Measurements from ENCODE around the gene AFAP1.

The AFAP1 gene

DNA sequence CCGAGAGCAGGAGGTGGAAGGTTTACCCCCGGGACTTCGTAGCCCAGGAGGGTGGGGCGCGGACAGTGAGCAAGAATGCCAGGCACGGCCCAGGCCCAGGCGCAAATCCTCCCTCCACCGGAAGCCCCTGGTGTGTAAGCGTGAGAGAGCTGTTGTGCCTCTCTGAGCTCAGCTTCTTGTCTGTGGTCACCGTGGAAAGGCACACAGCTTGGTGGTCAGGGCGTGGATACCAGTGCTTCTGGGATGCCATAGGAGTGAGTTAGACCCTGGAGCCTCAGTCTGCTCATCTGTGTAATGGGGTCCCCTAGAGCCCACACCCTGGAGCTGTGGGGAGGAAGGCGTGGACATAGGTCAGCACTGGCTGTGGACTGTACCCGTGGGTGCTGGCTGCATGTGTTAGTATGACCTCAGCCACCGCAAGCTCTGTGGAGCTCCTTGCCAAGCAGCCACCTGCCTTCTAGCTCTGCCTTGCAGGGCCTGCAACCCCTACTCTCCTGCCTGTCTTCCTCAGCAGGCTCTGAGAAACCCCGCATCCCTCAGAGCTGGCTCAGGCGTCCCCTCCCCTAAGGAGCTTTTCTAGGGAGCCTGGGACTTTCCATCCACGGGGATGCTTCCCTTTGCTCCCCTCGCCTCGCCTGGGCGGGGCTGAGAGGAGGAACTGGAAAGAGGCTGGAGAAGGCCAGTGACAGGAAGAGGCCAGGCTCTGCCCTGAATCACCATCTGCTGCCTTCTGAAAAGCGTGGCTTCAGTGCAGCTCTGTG lies 28.0 kb upstream of the AFAP1 start:
- DNase-seq, result no peak

DNA sequence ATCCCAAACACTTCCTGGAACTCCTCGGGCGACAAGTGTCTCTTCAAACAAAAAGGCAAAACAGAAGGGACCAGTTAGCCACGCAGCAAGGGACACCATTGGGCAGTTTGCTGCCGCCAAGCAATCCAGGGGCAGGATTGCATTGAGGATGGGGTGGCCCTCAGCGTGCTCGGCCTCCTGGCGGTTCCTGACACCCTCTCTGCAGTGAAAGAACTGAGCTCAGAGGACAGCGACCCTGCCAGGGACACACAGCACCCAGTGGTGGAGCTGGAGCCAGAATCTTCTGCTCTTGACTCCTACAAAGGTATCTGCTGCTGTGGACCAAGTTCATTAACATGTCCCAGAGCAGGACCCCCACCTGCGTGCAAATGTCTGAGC lies 27.4 kb upstream of the AFAP1 start:
- DNase-seq, result no peak

DNA sequence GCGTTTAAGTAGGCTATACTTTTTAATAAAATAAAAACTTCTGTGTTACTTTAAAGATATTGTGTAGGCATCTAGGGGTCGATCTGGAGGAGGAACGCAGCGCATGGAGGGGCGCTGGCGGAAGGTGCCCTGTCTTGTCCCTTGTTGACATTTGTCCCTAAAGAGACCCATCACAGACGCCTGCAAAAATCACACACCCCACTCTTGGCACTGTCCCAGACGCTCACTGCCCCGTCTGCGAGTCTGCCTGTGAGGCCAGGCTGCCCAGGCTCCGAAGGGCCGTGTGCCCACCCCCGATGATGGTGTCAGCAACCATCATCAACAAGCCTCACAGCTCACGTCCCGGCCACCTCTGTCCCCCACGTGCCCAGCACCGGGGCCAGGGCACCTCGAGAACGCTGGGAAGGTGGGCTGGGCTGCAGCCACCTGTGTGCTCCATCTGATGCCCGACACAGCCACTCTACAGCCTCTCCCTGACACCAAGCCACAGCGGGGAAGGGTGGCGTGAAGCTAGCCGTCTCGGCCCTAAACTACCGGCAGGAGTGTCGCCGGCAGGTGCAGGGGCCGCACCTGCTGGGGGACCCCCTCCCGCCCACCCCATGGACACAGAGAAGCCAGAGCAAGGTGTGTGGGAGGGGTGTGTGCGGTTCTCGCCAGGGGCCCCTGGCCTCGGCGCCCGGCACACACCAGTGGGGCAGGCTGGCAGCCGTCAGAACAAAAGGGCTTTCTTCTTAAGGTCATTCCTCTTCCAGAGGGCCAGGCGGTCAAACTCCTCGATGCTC lies 26.8 kb upstream of the AFAP1 start:
- no peak for DNase-seq

DNA sequence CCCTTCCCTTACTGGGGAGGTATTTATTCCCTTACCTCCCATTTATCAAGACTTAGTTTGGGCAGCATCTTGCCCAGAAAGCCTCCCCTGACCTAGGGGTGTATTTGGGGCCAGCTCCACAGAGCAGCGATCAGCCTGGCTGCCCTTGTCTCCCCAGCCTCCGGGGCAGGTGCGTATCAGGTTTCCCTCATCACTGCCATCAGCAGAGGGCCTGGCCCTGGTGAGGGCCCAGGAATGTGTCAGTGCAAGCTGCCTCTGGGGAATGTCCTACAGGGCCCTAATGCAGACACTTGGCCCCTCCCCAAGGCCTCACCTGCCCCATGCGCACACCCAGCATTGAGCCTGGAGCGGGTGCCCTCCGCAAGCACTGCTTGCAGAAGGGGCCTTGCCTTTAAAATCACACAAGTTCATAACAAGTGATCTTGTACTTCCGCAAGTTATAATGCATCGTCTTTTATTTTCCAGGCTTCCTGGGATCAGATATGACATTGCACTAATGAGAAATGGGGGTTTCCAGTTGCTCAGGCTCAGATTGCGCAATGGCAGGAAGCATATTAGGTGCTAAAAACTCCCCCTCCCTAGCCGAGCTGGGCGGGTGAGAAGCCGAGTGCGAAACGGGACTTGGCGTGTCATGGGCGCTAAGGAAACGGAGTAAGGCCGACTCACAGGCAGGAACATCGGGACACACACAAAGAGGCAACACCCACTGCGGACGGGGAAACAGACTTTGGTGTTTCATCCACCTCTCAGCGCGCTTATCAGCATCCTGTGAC lies 25.4 kb upstream of the AFAP1 start:
- DNase-seq, result no peak

DNA sequence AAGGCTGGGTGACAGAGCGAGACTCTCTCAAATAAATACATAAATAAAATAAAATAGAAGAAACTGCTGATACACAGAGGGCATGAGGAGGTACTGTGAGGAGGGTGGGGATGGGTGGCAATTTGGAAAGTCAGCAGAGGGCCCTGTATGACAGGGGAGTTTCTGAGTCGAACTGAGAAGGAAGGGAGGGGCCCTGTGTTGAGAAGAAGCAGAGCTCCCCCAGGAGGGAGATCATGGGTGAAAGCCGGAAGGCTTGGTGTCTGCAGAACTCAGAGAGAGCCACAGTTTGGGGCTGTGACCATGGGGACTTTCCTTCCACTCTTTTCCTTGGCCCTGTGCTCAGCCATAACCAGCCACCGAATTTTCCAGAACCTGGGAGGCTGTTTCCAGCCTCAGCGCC lies 24.8 kb upstream of the AFAP1 start:
- DNase-seq, result no peak

DNA sequence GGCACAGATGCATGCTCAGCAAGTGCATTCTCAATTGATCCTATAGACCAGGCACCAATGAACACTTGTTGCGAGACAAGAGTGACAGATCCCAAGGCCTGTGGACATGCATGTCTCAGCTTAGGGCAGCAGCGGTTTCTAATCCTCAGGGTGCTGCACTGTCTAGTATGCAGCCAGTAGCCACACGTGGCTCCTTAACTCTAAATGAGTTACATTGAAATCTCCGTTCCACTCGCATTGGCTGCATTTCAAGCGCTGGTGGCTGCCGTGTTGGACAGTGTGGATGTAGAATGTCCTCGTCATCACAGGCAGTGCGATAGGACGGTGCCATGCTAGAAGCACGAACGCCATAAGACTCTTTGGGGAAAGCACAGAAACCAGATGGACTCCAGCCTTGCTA lies 24.0 kb upstream of the AFAP1 start:
- DNase-seq, result no peak

DNA sequence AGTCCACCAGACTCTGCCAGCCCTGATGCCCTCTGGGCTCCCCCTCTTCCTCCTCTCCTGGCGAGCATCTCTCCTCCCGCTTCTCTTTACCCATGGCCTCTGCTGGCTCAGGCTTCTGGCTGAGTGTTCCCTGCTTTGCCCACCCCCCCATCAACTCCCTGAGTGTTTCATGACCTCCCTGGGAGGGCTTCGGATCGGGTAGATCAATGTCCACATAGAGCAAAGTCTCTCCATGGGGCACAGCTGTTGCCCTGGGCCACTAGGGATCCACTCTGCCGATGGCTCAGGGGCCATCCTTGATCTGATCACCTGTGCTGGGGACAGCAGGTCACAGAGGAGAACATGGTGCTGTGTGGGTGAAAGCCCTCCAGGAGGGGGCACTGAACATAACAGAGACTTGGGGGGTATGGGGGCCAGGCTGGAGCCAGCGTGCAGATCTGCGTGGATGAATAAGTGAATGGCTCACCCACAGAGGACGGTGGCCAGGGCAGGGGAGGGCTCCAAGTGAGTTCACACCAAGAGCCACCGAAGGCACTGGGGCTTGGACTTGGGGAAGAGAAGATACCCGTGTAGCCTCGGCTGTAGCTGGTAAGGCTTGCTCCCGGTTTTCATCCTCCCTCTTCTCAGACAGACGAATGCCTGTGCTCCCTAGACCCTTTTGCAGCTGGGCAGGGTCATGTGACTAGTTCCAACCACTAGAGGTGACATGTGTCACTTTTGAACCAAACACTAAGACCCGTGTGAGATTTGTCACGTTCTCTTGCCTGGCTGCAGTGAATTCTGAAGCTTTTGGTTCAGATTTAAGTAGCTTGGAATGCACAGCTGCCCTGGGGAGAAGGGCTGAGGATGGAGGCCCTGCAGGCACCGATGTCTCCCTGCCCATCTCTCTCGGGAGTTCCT lies 23.2 kb upstream of the AFAP1 start:
- no peak for DNase-seq

DNA sequence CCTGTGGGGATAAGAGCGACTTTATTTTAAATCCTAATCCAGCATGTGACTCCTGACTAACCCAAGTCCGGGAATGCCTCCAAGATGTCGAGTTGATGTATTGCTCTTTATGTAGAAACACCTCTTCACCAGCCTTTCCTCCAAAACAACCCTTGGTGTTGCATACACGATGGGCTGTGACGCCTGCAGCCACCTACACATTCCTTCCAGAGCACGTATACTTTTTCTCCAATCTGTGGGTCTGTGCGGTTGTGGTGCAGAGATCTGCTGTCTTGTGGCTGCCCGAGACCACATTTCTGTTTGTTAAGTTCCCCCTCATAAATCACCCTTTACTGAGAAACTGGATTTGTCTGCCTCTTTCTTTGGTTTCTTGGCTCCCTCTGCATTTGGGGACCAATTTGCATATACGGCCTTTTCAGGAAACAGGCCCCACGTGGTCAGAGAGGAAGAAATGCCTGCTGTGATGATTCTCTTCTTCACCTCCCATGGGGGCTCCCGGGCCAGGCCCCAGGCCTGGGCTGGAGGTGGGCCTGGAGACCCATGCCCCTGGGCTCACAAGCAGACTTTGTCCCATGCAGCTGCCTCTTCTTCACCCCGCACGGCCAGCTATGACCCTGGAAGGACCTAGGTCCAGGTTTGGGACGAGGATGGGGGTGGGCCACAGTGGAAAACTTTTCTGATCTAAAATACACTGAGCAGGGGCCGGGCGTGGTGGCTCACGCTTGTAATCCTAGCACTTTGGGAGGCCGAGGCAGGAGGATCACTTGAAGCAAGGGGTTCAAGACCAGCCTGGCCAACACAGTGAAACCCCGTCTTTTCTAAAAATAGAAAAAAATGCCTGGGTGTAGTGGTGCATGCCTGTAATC lies 21.4 kb upstream of the AFAP1 start:
- DNase-seq, result no peak

DNA sequence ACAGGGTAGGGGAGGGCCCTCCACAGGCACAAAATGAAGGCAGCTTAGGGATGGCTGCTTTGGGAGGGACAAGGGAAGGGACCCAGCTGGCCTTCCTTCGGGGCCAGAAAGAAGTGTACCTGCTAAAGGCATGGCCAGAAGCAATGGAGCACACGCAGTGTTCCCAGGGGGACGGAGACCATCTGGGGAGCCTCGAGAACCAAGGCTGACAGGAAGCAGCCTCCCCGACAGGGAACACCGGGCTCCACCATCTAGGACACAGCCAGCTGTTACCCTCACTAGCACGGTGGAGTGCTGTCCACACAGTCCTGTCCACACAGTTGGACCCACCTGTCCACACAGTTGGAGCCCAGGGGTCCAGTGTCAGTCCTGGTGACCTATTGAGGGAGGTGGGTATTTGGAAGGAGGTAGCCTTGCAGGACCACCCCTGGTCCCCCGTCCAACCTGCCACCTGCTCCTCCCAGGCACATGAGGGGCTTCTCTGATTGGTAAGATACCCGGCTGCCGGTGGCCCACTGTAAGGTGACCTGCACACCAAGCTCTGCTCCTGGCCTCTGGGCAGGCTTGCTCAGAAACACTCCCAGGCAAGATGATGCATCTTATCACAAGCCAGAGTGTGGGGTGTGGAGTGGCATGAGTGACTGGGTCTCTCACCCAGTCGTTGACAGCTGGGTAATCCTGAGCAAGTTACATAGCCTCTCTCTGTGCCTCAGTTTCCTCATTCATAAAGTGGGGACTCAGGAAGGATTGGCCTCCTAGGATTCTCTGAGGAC lies 20.5 kb upstream of the AFAP1 start:
- no peak for DNase-seq

DNA sequence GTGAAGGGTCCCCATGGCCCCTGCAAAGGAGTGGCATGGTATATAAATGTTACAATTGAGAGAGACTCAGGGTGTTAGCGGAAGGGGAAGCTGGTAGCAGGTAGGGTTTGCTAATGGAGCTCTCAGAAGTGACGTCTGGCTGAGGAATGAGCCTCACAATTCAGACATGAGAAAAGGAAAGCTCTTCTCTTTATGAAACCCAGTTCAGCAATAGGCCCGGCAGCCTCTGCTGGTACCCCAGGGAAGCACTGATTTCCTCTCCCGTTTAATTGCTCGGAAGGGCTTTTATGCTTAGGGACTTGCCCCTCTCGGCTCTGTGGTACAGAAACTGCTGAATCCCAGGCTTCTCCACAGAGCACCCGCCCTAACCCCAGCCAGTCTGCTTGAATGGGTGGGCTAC lies 19.4 kb upstream of the AFAP1 start:
- no peak for DNase-seq

DNA sequence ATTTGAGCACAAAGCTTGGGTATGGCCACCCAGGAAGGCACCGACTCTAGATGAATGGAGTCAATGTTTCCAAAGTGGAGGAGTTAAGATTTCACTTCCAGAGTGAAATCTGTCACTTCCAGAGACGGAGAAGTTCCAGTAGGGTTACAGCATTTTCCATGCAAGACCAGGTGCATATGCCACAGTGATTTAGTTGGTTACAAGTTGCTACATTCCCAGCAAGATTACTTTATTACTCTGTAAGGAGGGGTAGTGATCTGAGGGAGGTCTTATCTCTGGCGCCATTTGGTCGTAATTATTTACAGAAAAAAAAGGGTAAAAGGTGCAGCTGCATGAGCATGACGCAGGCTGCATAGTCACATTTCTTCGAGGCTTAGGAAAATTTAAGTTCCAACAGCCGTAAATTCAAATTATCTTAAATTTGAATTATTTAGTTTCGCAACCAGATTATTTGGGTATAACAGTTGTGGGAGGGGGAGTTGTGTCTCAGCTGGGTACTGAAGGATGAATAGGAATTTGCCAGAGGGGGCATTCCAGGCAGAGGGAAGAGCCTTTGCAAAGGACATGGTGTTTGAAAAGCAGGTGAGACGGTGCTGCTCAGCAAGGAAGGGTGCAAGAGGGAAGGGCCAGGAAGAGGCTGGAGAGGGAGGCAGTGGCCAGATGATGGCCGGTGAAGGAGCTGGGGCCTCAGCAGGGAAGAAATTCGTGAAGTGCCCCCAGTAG lies 17.4 kb upstream of the AFAP1 start:
- DNase-seq, result no peak

DNA sequence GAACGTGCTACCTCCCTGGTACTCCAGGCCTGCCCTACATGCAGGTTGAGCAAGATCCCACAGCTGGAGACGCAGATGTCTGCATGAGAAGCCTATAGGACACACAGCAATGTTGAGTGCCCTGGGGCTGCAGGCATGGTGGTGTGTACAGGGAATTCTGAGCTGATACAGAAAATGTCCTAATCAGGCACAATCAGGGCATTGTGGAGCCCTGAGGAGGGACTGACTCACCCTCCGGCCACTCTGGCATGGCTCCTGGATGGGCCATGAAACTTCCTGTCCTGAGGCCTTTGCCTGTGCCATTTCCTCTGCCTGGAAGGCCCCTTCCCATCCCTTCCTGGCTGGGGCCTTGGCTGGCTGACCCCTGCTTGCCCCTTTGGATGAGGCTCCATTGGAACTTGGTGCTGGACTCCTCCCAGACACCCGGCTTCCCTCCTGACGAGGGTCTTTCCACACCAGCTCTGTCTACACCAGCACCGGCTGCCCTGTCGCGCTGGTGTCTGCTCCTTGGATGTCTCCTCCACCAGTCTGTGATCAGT lies 16.7 kb upstream of the AFAP1 start:
- DNase-seq, result no peak

DNA sequence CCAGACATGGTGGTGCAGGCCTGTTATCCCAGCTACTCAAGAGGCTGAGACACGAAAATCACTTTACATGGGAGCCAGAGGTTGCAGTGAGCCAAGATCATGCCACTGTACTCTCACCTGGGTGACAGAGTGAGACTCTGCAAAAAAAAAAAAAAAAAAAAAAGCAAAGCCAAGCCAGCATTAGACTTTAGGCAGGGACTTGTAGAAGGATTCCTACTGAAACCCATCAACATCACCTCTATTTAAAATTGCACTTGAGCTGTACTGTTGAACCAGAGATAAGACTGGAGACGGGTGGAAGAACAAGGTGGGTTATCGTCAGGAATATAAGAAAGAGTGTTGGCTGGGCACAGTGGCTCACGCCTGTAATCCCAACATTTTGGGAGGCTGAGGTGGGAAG lies 15.7 kb upstream of the AFAP1 start:
- no peak for DNase-seq

DNA sequence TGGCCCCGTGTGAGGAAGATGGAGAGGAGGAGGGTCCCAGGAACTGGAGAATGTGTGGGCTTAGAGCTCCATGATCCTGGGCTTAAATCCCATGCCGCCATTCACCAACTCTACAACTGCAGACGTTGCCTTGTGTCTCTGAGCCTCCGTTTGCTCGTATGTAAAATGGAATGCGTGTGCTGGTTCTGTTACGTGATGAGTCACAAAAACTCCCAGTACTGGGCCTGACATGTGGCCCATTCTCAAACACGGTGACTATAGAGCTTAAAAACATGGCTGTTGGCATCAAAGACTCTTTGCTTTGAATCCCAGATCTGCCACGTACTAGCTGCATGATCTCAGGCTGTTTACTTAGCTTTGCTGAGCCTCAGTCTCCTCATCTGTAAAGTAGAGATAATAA lies 13.0 kb upstream of the AFAP1 start:
- DNase-seq, result no peak

DNA sequence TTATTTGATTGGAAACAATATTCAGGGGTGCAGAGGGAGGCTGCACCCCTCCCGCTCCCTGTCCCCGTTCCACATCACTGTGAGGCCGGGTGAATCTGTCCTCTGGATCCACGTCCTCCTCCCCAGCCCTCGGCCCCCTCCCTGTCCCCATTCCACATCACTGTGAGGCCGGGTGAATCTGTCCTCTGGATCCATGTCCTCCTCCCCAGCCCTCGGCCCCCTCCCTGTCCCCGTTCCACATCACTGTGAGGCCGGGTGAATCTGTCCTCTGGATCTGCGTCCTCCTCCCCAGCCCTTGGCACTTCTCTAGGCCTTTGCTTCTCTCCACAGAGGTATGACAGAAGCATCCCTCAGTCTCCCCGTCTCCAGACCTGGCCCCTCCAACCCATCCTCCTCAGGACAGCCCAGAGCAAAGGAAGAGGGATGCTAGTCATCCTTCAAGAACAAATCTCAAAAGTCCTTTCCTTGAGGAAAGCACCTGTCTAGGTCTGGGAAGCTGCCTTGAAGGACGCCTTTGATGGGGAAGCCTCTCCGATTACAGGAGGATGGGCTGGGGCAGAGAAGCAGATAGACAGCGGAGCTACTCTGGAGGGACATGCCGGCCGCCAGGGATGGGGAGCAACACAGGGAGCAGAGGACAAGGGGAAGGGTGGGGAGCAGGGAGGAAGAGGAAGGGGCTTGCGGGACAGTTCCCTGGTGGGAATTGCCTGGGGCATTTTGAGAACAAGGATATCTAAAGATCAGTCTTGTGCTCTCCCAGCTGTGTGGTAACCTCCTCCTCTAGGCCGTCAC lies 10.8 kb upstream of the AFAP1 start:
- DNase-seq, result no peak

DNA sequence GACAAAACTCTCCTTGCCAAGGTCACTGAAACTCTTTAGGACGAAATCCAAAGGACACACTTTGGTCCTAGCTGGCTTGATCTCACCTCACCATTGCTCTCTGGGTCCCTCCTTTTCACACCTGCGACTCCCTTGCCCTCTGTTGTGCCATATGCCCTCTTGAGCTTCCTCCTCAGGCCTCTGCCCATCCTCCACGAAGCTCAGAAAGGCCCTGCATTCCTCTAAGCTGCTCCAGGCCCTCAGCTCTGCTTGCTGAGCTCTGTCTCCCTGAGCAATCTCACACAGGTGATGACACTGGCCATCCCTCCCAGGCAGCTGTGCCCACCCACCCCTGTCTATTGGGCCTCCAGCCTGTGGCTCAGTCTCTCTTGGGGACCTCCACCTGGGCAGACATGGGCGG lies 10.1 kb upstream of the AFAP1 start:
- no peak for DNase-seq

DNA sequence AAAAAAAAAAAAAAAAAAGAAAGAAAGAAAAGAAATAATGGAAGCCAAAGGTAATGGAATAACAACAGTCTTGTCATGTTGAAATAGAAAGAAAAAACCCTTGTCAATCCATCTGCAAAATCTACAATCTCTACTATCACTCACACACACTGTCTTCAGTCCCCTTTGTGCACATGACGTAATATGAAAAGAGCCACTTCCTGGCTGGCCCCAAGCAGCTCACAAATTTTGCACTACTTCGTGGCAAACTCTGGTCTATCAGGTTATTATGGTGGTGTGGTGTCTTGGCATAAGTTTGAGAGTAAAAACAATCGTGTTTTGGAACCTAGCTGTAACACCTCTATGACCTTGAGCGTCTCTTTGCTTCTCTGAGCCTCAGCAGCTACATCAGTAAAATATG lies 8.3 kb upstream of the AFAP1 start:
- no peak for DNase-seq

DNA sequence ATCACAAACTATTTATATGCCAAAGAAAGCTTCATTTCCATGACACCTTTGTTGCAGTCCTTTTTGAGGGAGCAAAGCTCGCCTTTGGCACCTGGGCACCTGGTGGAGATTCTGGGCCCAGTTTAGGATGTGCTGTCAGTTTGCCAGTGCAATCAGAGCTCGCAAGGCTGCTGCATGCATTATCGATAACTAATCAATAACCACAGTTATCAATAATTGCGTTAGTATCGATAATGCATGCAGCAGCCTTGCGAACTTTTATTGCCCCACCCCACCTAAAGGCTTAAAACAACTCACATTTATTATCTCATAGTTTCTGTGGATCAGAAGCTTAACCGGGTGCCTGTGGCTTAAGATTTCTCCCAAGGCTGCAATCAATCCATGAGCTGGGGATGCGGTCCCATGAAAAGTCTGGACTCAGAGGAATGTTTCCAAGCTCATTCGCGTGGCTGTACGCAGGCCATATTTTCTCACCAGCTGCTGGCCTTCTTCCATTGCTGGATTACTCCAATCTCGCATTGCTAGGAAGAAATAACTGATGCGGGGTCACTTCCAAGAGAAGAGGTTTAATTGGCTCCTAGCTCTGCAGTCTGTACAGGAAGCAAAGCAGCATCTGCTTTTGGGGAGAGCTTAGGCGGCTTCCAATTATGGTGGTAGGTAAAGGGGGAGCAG lies 6.2 kb upstream of the AFAP1 start:
- DNase-seq, result no peak

Measured in GDM1 (cell line).